Heart left ventricle (tissue), 16 donors: ENCODE measurements around the gene RBM47. TPM values are rescaled to one million over a fixed set of nuclear protein-coding genes. Genes with fewer than 3 reads are reported as not detected.

ENCODE experiments used
- ATAC-seq, 4 donors: fragments of 200-7000 bp; cut with Tn5 transposase; one replicate each; pipeline ENCODE4 v1.9.1; 2020 to 2022; ENCODE audit warnings: moderate library complexity in 4 of 4, mild to moderate bottlenecking in 3 of 4, moderate number of reproducible peaks in 1 of 4
- DNase-seq, 5 donors: peaks; one replicate each; pipeline ENCODE4 v3.0.0-alpha.2; 2020
- H3K27ac ChIP-seq, 12 donors: fragments of 200-600 bp; sonication (generic) in 4 of 12; one replicate each; pipeline versions ENCODE4 v1.5.0 to v1.8.0; 2016 to 2022; ENCODE audit warnings: mild to moderate bottlenecking in 2 of 12
- H3K27me3 ChIP-seq, 9 donors: fragments of 200-600 bp; sonication (generic) in 2 of 9; one replicate each; pipeline versions ENCODE4 v1.5.1 to v1.8.0; 2016 to 2022; ENCODE audit warnings: mild to moderate bottlenecking in 3 of 9
- H3K36me3 ChIP-seq, 9 donors: fragments of 200-600 bp; sonication (generic) in 2 of 9; one replicate each; pipeline versions ENCODE4 v1.5.0 to v1.8.0; 2018 to 2022; ENCODE audit warnings: mild to moderate bottlenecking in 2 of 9
- H3K4me1 ChIP-seq, 12 donors: fragments of 200-600 bp; sonication (generic) in 4 of 12; one replicate each; pipeline versions ENCODE4 v1.5.0 to v1.8.0; 2016 to 2022; ENCODE audit warnings: mild to moderate bottlenecking in 3 of 12
- H3K4me3 ChIP-seq, 12 donors: fragments of 200-600 bp; sonication (generic) in 4 of 12; one replicate each; pipeline versions ENCODE4 v1.5.0 to v1.8.0; 2017 to 2022; ENCODE audit warnings: mild to moderate bottlenecking in 9 of 12, moderate library complexity in 4 of 12
- H3K9me3 ChIP-seq, 12 donors: fragments of 200-600 bp; sonication (generic) in 4 of 12; one replicate each; pipeline versions ENCODE4 v1.5.0 to v1.8.0; 2016 to 2022; ENCODE audit warnings: mild to moderate bottlenecking in 1 of 12
- CTCF ChIP-seq, 12 donors: fragments of 200-600 bp; sonication (generic) in 4 of 12; IDR thresholded peaks; one replicate each; pipeline versions ENCODE4 v1.5.0 to v1.8.0; 2018 to 2022; ENCODE audit warnings: antibody characterized with exemption in 12 of 12, mild to moderate bottlenecking in 5 of 12
- POLR2A ChIP-seq, 2 donors: fragments of 450-650 bp; IDR thresholded peaks; one replicate each; pipeline ENCODE4 v1.6.1; 2017; ENCODE audit warnings: antibody characterized with exemption in 2 of 2, mild to moderate bottlenecking in 2 of 2, moderate library complexity in 2 of 2
- WGBS, 4 donors: extraction: QIAGEN DNeasy Blood & Tissue Kit in 2 of 4; methylation state at CpG; one replicate each; pipeline versions ENCODE4 v1.1.5 to v1.1.7; 2013 to 2018; 5-methylcytosine and 5-hydroxymethylcytosine counted together
- intact Hi-C, 10 donors: fragments of 100-400 bp; cut with DNase I; formaldehyde crosslinking; loops; one replicate each; pipeline versions ENCODE4 v1.11.1 to v1.14.2; 2022
- polyA plus RNA-seq, 2 donors: library from polyadenylated mRNA; stranded (reverse); fragments of 200-250 nt; gene quantifications; one replicate each; pipeline ENCODE4 v1.2.3, GENCODE V29; 2013
- total RNA-seq, 9 donors: library from RNA; depleted of rRNA in 2 of 9; stranded (reverse); fragments of >200 nt in 2 of 9; fragmentation: NEBNext Ultra II Directional in 3 of 9; extraction: Animal tissue kit (Norgen Biotek cat#: 25700) in 3 of 9; gene quantifications; one replicate each; pipeline versions ENCODE4 v1.1.0 to v1.2.4, GENCODE V29; 2016 to 2023
- donor health status: ischemic (EF 13 %, LVEDD 7.1; RV severe dilation, severe dysfunction).
- donor health status: healthy with polysubstance abuse.
- donor health status: DM: no; HTN: yes; CAD: no.
- donor health status: DM: no; HTN: no; CAD: no.
- donor health status: ischemic (EF 25% LVEDD 6.9; RV normal size, moderate dysfunction).
- donor health status: ischemic (EF 25% LVEDD 5.7; RV mildly dilated, moderate dysfunction).
- donor health status: healthy.
- donor health status: DM: yes; HTN: yes; CAD: no.
- donor health status: ischemic (EF 35%, LVEDD 5.7; RV mildly dilated, moderate dysfunction).
- donor health status: nonischemic (EF 11% LVEDD 7.7; RV severe dilation, severe dysfunction).
- donor health status: DM: yes; HTN: yes; CAD: no.
- donor health status: PGD.
- donor health status: ischemic (EF 29% LVEDD 5.4; RV normal size, mild dysfunction).
- donor health status: nonischemic (EF 23%, LVEDD 6.1; RV moderate dilation, normal function).

Gene RBM47
- total and polyA plus RNA-seq, 11 donors, result 0.50 to 29.9 (median 3.5) TPM

GRCh38 chr4:40482985-40483647, 146.5 kb downstream of the RBM47 start:
- Histone ChIP-seq H3K27me3 (peaks cover 0 to 9% (median 0%) of the 10 kb centered on the region in 9 donors), H3K36me3 (no peaks in the 10 kb centered on the region), H3K27ac (no peak overlapping the region), H3K4me3 (no peak overlapping the region), H3K4me1 (peaks cover 0 to 12% (median 0%) of the 10 kb centered on the region in 12 donors), H3K9me3 (no peaks in the 10 kb centered on the region)
- 75 to 81% (median 76%) methylated on average over 21 of the region's 21 CpGs for WGBS, 4 donors
- DNase-seq (no peak), ATAC-seq (no peak)
- intact Hi-C loops, result no loop called here
- no peak for TF ChIP-seq CTCF (IDR thresholded peaks at IDR 0.05)
- TF ChIP-seq POLR2A (IDR thresholded peaks at IDR 0.05), result no peak

GRCh38 chr4:40481977-40482376, 147.7 kb downstream of the RBM47 start:
- WGBS, 4 donors, result 94 to 97% (median 95%) methylated on average over 7 of the region's 7 CpGs
- H3K27ac ChIP-seq, result no peak overlapping the region
- peaks cover 0 to 3% (median 0%) of the 10 kb centered on the region in 12 donors for H3K4me1 ChIP-seq
- no peaks in the 10 kb centered on the region for H3K36me3 ChIP-seq
- ATAC-seq (no peak), DNase-seq (no peak)
- no peaks in the 10 kb centered on the region for H3K9me3 ChIP-seq
- intact Hi-C loops, result no loop called here
- TF ChIP-seq CTCF (IDR thresholded peaks at IDR 0.05), result no peak
- no peak for TF ChIP-seq POLR2A (IDR thresholded peaks at IDR 0.05)
- no peak overlapping the region for H3K4me3 ChIP-seq
- peaks cover 0 to 9% (median 0%) of the 10 kb centered on the region in 9 donors for H3K27me3 ChIP-seq

- DNase-seq (no peak), ATAC-seq (no peak)
- Histone ChIP-seq H3K27me3 (peaks cover 0 to 9% (median 0%) of the 10 kb centered on the region in 9 donors), H3K4me3 (no peak overlapping the region), H3K27ac (no peak overlapping the region), H3K36me3 (no peaks in the 10 kb centered on the region), H3K9me3 (no peaks in the 10 kb centered on the region), H3K4me1 (no peaks in the 10 kb centered on the region)
- TF ChIP-seq CTCF (IDR thresholded peaks at IDR 0.05) (no peak), POLR2A (IDR thresholded peaks at IDR 0.05) (no peak)
- WGBS, 4 donors, result 70 to 88% (median 81%) methylated on average over 2 of the region's 2 CpGs
- intact Hi-C loops, result no loop called here
These were observed 149.4 kb downstream of the RBM47 start for GRCh38 chr4:40480291-40480690.

- H3K27ac ChIP-seq, result no peak overlapping the region
- intact Hi-C loops, result no loop called here
- no peaks in the 10 kb centered on the region for H3K9me3 ChIP-seq
- H3K4me3 ChIP-seq, result no peak overlapping the region
- ATAC-seq (no peak), DNase-seq (no peak)
- 62 to 87% (median 66%) methylated on average over 2 of the region's 2 CpGs for WGBS, 4 donors
- no peaks in the 10 kb centered on the region for H3K4me1 ChIP-seq
- H3K27me3 ChIP-seq, result peaks cover 0 to 9% (median 0%) of the 10 kb centered on the region in 9 donors
- H3K36me3 ChIP-seq, result no peaks in the 10 kb centered on the region
- no peak for TF ChIP-seq POLR2A (IDR thresholded peaks at IDR 0.05)
These were observed 150.3 kb downstream of the RBM47 start for GRCh38 chr4:40479378-40479777.

GRCh38 chr4:40475609-40476008, 154.1 kb downstream of the RBM47 start:
- no peaks in the 10 kb centered on the region for H3K36me3 ChIP-seq
- DNase-seq, result no peak
- H3K27ac ChIP-seq, result no peak overlapping the region
- no peaks in the 10 kb centered on the region for H3K9me3 ChIP-seq
- TF ChIP-seq POLR2A (IDR thresholded peaks at IDR 0.05) (no peak), CTCF (IDR thresholded peaks at IDR 0.05) (no peak)
- H3K4me3 ChIP-seq, result no peak overlapping the region
- peaks cover 0 to 4% (median 0%) of the 10 kb centered on the region in 9 donors for H3K27me3 ChIP-seq
- intact Hi-C loops, result no loop called here
- no peak for ATAC-seq
- no peaks in the 10 kb centered on the region for H3K4me1 ChIP-seq
- WGBS, 4 donors, result 58 to 68% (median 62%) methylated on average over 4 of the region's 4 CpGs
